Measurements from ENCODE around the gene RNF8.
A peak's percentile ranks its signal among the peaks of the same experiment; 100 is the strongest.

The RNF8 gene

DNA sequence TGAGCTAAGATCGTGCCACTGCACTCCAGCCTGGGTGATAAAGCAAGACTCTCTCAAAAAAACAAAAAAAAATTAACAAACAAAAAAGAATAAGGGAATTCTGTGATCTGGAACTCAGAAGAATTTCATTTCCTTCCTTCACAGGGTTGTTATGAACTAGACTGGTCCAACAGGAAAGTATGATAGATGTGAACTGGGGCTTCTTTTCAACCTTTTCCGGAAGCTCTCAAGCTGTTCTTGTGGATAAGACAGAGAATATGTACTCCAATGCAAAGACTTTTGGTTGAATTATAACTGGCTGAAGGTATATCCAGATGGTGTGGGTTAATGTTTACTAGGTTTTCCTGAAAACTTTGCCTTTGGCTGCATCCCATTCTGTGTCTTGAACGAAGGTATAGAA lies 5.3 kb downstream of the RNF8 start:
- DNase-seq (ENCODE audit: low spot score) = no peak

DNA sequence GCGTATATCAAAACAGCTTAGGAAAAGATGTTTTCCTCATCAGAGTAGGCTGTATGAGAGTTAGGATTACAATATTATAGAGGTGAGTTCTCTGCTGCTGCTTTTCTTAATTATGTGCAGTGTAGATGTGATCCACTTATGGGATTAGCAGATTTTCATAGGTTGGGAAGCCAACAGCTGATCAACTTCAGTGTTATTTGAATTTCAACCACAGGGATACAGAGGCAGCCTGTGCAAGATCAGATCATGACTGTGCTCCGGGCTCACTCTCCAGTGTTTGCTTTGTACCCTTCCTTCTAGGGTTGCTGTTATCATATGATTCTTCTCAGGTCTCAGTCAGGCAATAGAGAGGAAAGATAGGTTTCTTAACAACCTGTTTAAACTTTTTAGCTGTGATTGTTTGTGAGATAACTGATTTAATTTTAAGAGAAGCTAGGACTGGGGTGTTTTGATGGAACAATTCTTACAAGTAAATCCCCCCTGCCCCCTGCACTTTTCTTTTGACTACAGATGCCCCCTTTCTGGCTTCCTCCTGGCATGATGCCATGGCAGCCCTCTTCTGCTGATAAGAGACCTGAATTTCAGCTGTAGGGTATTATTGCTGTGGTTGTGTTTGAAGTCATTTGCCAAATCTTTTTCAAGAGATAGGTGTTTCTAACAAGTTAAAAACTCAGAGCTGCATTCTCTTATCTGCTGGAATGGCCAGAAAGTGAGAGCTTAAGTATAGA lies 8.5 kb downstream of the RNF8 start:
- no peak for DNase-seq (ENCODE audit: low spot score)

DNA sequence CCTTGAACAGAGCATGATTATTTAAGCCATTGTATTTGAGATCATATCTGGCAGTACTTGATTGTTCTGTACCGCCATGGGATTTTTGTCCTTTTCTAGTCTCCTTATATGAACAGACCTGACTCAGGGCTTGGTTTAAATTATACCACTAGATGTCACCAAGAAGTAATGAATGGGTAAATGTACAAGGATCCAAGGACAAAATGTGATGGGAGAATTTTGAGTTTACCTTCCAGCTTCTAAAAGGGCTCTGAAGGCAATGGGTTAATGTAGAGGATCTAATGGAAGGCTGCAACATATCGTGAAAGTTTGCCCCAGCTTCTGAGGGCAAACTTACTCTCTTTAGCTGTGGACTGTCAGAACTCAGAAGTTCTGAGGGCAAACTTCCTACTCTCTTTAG lies 12.0 kb downstream of the RNF8 start:
- no peak for DNase-seq (ENCODE audit: low spot score)

DNA sequence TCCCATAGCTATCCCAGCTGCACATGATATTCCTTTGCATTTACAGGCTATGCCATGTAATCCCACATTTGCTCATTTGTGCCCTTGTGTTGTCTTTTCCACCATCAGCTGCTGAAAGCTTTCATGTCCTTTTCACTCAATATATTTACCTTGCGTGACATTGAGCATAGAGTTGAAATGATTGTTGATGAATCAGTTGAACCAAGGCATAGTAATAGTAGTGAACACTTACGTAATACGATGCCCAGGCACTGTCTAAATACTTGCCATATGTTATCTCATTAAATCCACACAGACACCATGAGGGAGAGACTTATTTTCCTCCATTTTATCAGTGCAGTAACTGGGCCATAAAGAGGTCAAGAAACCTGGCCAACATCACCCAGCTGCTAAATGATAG lies 13.1 kb downstream of the RNF8 start:
- DNase-seq (ENCODE audit: low spot score) = no peak

DNA sequence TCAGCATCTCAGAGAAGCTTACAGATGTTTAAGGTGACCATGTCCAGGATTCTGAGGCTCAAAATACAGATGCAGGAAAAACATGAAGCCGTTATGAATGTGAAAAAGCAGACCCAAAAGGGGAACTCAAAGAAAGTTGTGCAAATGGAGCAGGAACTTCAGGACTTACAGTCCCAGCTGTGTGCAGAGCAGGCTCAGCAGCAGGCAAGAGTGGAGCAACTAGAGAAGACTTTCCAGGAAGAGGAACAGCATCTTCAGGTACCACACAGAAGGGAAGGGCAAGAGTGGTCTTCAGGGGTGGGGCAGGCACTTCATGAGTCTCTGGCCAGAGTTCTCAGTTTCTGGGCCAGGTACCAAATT lies 15.2 kb downstream of the RNF8 start:
- no peak for DNase-seq (ENCODE audit: low spot score)

- peak; percentile 47 for DNase-seq (ENCODE audit: low spot score)
These were observed 15.8 kb downstream of the RNF8 start for GRCh38 chr6:37369321-37370201.

DNA sequence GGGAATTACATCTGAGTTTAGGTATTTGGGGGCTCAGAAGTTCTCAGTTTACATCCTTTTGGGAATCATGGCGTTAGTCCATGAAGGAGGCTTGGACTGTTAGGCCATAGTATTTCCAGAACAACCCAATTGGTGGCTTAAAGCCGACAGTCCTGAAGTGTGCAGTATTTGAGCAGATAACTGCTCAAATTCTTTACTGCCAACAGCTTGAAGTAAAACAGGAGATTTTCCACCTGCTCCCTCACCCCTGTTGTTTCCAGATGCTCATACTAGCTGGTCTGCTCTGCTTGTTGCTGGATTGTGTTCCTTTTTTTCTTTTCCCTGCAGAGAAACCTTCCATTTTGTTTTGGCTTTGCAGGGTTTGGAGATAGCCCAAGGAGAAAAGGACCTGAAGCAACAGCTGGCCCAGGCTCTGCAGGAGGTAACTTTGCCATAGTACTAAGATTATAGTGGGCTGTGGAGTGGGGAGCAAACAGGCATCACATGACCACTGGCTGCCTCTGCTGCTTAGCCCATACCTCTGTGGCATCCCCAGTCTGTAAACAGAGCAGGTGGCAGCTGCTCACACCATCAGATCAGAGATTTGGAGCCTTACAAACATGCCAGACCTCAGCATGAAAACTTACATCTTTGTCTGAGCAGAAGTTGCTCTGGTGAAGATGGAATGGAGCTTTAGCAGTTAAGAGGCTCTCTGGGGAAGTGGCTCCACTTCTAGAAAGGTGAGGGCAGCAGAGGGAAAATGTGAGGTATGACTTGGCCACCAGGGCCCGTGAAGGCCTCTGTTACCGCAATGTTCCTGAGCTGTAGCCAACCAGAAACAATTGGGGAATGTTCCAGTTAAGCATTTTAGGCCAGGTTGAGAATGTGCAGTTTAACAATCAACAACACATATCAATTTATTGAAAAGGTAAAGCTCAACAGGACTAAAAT lies 17.6 kb downstream of the RNF8 start:
- DNase-seq (ENCODE audit: low spot score) = no peak

- DNase-seq (ENCODE audit: low spot score) = no peak
These were observed 18.3 kb downstream of the RNF8 start for GRCh38 chr6:37372116-37372515.

GRCh38 chr6:37373822-37374471 lies 20.2 kb downstream of the RNF8 start:
- DNase-seq (ENCODE audit: low spot score) = no peak

- DNase-seq (ENCODE audit: low spot score) = no peak
These were observed 21.6 kb downstream of the RNF8 start for GRCh38 chr6:37375376-37375775.

GRCh38 chr6:37376078-37376743 lies 22.4 kb downstream of the RNF8 start:
- no peak for DNase-seq (ENCODE audit: low spot score)

DNA sequence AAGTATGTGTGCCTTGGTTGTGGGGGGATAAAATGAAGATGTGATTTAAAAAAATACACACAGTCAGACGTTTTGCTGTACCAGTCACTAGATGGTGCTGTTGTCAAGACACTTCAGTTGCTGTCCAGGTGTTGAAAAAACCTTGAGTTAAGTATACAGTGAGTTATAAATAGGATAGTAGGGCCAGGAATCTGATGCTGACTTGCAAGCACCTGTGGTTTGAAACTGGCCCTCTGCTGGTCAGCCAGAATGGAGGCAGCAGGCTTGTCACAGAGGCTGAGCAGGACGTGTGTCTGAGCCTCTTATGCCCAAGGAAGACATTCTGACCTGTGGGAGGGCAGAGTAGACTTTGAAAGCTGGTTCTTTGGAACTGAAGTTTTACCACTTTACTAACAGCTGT lies 27.8 kb downstream of the RNF8 start:
- peak; percentile 18 for DNase-seq (ENCODE audit: low spot score)

DNA sequence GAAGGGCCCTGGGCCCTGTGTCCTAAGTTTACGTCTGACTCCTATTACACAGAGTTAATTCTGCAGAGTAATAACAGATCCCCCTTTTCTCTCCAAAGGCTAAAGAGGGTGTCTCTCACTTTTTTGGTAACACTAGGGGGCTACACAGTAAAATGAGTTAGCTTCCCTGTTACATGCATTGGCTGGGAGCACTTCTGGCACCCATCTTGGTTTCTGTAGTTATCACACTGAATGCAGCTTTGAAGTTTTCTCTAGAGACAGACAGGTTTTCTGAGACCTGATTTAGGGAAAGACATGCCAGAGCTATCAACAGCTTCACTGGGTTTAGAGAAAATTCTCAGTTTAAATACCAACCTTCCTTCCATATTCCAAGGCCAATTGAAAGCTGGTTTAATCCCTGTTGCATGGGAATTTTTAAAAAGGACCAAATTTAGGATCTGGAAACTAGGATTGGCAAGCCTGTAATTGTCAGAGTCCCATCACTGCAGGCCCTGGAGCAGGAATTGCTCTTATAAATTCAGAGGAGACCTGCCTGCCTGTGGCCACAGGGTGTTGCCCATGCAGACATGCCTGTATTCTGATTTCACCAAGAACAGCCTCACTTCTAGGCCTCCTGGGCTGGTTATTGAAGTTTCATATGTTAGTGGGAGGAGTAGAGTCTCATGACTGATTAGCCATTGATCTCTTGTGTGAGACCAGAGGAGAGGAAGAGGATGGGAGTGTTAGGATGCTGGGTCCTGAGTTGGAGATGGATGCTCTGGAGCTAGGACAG lies 29.4 kb downstream of the RNF8 start:
- DNase-seq (ENCODE audit: low spot score) = no peak

DNA sequence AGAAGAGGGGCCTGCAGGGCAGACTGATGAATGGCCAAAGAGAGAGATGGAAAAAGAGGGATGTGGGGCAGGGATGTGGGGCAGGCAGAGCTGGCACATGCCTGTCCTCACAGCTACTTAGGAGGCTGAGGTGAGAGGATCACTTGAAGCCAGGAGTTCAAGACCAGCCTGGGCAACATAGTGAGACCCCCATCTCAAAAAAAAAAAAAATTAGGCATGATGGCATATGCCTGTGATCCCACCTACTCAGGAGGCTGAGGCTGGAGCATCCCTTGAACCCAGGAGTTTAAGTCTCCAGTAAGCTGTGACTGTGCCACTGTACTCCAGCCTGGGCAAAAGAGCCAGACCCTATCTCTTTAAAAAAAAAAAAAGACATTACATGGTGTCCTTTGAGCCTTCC lies 34.8 kb downstream of the RNF8 start:
- DNase-seq (ENCODE audit: low spot score) = no peak

- no peak for DNase-seq (ENCODE audit: low spot score)
These were observed 36.1 kb downstream of the RNF8 start for GRCh38 chr6:37389857-37390256.

DNA sequence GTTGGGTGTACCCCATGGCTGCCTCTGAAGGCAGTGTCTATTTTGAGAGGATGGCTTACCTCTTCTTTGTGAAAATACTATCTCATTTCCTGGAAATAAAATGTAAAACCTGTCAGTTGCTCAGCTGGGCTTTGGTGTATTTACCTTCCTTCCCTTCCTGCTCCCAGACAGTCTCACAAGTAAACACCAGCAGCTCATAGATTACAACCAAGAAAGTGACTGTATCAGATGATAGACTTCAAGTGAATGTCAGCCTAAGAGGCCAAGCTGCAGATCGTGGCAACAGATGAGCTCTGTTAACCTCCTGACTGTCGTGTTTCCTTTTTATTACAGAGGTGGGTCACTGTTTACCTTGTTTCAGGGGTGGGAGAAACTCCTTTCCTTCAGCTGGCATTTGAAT lies 37.3 kb downstream of the RNF8 start:
- no peak for DNase-seq (ENCODE audit: low spot score)

DNA sequence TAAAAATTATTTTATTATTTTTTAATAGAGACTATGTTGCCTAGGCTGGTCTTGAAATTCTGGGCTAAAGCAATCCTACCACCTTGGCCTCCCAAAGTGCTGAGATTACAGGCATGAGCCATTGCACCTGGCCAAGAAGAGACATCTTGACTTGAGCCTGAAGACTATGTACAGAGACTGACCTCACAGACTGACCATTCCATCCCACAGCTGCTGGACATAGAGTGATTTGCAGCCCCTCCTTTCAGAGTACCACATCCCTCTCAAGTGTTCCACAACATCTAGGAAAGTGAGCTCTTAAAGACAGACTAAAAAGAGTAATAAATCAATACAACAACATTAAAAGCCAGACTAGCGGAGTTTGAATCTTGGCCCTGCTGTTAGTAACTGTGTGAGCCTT lies 39.0 kb downstream of the RNF8 start:
- DNase-seq (ENCODE audit: low spot score) = no peak

- no peak for DNase-seq (ENCODE audit: low spot score)
These were observed 39.7 kb downstream of the RNF8 start for GRCh38 chr6:37393381-37393929.

DNA sequence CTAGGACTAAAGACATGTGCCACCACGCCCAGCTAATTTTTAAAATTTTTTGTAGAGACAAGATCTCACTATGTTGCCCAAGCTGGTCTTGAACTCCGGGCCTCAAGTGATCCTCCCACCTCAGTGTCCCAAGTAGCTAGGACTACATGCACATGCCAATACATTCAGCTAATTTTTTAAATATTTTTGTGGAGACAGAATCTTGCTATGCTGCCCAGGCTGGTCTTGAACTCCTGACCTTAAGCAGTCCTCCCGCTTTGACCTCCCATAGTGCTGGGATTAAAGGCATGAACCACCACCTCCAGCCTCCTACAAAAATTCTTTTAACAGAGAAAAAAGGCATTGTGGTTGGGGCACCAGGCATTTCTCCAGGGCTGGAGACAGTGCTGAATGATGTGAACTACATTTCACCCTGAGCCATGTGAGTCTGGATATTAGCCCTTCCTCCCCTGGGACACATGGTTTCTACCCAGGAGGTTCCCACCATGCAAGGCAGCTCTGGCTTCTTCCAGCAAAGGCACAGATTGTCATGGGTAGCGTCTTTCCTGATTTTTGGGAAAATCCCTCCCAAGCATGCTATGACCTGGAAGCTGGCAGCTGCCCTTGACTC lies 42.9 kb downstream of the RNF8 start:
- DNase-seq (ENCODE audit: low spot score) = peak; percentile 58

DNA sequence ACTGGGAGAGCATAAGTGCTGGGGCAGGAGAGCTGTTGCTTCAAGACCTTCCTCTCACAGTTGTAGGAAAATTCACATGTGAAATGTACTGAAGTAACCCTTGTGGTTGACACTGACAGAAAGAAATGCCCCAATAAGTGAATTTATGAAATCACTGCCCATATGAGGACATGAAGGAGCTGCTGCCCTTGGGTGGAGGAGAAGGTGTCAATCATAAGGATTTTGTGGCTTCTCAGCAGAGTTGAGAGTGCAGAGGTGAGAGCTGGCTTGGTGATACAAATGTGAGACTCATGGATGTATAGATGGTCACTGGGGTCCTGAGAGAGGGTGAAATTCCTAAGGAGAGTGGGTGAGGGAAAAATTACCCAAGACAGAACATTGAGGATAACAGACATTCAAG lies 45.3 kb downstream of the RNF8 start:
- DNase-seq (ENCODE audit: low spot score) = no peak

Measured in hepatic stellate cell (primary cell).